Measurements from ENCODE around the gene TSPAN9. TPM values are rescaled to one million over a fixed set of nuclear protein-coding genes. Genes with fewer than 3 reads are reported as not detected.

Gene TSPAN9
- total and polyA plus RNA-seq, 9 of the 15 experiments (the other 6 are each of a cell fraction or from before 2014, with no cell fraction given), result 0.23 to 2.1 (median 0.60) TPM; not detected in 2

GRCh38 chr12:3119192-3119755, 42.1 kb downstream of the TSPAN9 start:
- Histone ChIP-seq H3K27me3 (ENCODE audit: control insufficient read depth in 2 of 2, insufficient read depth in 2 of 2, low read length in 2 of 2) (peaks cover 5 to 43% of the 10 kb centered on the region in 2 experiments), H3K4me3 (no peak overlapping the region), H2AFZ (ENCODE audit: low read depth, low read length) (no peak overlapping the region), H3K9me3 (replicated peaks; ENCODE audit: control insufficient read depth, insufficient read depth, low read depth, low read length) (no peaks in the 10 kb centered on the region), H3K79me2 (ENCODE audit: control insufficient read depth, insufficient read depth, low read length) (no peaks in the 10 kb centered on the region), H3K4me1 (replicated peaks in 1 of 2; ENCODE audit: control insufficient read depth in 2 of 2, insufficient read depth in 2 of 2, low read length in 2 of 2) (no peaks in the 10 kb centered on the region), H3K36me3 (ENCODE audit: control insufficient read depth, insufficient read depth, low read length) (no peaks in the 10 kb centered on the region), H3K4me2 (ENCODE audit: insufficient read depth, low read length) (no peak overlapping the region), H3K9me1 (ENCODE audit: control insufficient read depth, insufficient read depth, low read length) (no peaks in the 10 kb centered on the region), H3K27ac (ENCODE audit: extremely low read depth, low read depth, low read length) (no peak overlapping the region), H4K20me1 (replicated peaks; ENCODE audit: control insufficient read depth, insufficient read depth, low read length) (peaks cover 6% of the 10 kb centered on the region; the same call in 1 of the 2 replicates), H3K9ac (ENCODE audit: insufficient read depth in 1 of 2, low read depth in 2 of 2, low read length in 2 of 2) (no peak overlapping the region)
- ChIA-PET CTCF (ENCODE audit: low intra/inter-chr PET ratio) (no interaction called here), POLR2A (no interaction called here)
- no peak for ATAC-seq
- TF ChIP-seq THRB (CRISPR knock-in tag; conservative IDR thresholded peaks at IDR 0.05) (no peak), NR0B1 (IDR thresholded peaks at IDR 0.05; ENCODE audit: partially characterized antibody) (no peak), ZNF655 (CRISPR knock-in tag; IDR thresholded peaks at IDR 0.05) (no peak), C11orf30 (IDR thresholded peaks at IDR 0.05; ENCODE audit: low read depth) (no peak), ATF3 (IDR thresholded peaks at IDR 0.05) (no peak), ATF3 (CRISPR knock-in tag; conservative IDR thresholded peaks at IDR 0.05) (no peak), ZNF77 (CRISPR knock-in tag; IDR thresholded peaks at IDR 0.05) (no peak), HMG20A (CRISPR knock-in tag; conservative IDR thresholded peaks at IDR 0.05) (no peak), ZFX (CRISPR knock-in tag; IDR thresholded peaks at IDR 0.05) (no peak), TFE3 (CRISPR knock-in tag; IDR thresholded peaks at IDR 0.05) (no peak), PBX2 (CRISPR knock-in tag; IDR thresholded peaks at IDR 0.05; ENCODE audit: low read depth) (no peak), PBX2 (tag; conservative IDR thresholded peaks at IDR 0.05; ENCODE audit: low read depth) (no peak)
- intact Hi-C loops (cut with micrococcal nuclease) (no loop called here), in situ Hi-C loops (cut with MboI) (no loop called here)
- DNase-seq (ENCODE audit: extremely low read depth in 1 of 4, low spot score in 3 of 4), result no peak
- no TSS peak for BruUV-seq (replicated peaks)
- 7% methylated on average over 7 of the region's 9 CpGs for WGBS (ENCODE audit: insufficient coverage, low coverage, missing lambda C conversion rate)
- no peak for FAIRE-seq

Measured in K562 (cell line).